Measurements from ENCODE around the gene ATXN10.
"Not testable (repeated sequence)": the region's sequence is repeated elsewhere in the genome, so short reads cannot be mapped to it uniquely, and the experiment has no call there.

ATXN10 gene

DNA sequence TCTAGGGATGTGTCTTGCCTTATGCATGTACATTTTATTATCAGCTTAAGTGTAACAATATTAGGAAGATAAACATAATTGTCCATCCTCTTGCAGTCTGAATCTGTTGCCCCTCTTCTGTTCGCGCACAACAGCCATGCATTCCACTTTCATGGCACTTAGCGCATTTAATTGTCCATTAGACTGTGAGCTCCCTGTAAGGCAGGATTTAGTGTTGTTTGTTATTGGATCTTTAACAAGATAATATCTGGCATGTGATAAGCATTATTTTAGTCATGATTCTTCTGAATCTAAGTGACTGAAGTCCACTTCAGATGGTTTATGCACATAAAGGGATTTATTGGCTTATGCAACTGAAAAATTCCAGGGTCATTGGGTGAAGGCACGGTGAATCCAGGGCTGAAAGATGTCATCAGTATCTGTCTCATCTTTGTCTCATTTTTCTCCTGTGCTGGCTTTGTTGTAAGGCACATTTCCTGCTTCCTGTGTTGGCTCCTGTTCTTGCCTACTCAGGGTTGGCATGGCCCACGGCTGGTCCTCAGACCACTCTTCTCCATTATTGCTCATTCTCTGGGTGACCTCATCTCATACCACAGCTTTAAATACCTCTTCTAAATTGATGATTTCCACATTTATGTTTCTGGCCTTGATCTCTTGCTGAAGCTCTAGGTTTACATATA, 37.6 kb downstream of the ATXN10 start:
- DNase-seq (ENCODE audit: low read depth), result no peak

DNA sequence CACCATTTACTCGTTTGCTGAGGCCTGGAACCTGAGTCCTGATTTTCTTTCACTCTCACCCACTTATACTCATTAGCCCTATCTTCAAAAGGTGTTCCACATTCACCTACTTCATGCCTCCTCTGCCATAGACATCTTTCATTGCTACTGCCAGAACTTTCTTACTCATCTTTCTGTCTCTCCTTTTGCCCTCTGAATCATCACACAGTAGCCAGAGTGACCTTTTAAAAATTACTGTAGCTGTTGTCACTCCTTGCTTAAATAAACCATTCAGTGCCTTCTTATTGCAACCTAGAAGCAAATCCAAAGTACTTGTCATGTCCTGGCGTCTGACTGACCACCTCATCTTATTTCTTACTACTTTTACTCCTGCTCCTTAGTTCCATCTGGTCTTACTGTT, 38.2 kb downstream of the ATXN10 start:
- no peak for DNase-seq (ENCODE audit: low read depth)

DNA sequence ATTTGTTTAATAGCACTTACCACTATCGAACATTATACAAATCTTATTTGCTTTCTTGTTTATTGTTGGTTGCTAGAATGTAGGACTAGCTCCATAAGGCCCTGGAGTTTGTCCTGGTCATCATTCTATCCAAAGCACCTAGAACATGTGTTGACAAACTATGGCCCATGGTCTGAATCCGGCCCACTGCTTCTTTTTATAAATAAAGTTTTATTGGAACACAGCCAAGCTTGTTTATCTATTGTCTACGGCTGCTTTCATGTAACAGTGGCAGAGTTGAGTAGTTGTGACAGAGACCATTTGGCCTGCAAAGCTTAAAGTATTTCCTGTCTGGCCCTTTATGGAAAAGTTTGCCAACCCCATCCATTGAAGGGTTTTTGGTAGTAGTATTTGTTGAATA, 38.8 kb downstream of the ATXN10 start:
- no peak for DNase-seq (ENCODE audit: low read depth)

DNA sequence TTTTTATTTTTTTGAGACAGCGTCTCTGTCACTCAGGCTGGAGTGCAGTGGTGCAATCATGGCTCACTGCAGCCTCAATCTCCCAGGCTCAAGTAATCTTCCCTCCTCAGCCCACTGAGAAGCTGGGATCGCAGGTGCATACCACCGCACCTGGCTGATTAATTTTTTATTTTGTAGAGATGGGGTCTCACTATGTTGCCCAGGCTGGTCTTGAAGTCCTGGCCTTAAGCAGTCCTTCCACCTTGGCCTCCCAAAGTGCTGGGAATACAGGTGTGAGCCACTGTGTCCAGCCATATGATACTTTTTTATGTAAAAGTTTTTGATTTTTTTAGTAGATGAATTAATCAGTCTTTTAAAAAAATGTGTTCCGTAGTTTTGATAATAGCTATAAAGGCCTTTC, 42.8 kb downstream of the ATXN10 start:
- DNase-seq (ENCODE audit: low read depth), result not testable (repeated sequence)

DNA sequence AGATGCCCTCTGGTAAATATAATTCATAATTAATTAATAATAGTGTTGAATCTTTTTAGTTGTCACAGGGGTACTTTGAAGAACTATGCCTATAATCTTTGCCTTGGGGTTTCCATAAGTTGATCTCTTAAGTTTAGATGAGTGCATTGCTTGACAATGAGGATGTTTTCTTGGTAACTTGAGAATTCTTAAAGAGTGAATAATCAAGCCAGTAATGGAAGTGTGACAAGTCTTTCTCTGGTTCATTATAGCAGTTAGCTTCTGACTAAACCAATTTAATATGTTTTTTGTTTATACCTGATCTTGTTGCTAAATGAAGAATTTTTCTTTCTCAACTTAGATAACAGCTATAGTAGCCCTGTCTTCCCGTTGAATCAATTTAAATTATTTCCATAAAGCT, 46.2 kb downstream of the ATXN10 start:
- no peak for DNase-seq (ENCODE audit: low read depth)

DNA sequence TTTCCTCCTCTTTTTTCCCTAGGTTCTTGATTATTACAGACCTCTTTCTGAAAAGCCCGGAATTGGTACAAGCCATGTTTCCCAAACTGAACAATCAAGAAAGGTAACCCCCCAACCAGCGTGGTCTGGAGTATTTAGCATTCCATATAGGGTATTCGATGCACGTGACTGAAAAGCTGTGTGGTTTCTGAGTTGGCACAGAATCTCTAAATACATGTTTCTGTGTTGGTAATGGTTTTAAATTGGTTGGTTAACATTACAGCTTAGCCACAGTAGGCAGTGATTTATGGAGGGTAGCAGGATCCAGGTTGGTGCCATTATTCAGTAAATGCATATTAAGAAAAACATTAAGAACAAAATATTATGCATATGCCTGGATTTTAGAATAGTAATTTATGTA, 46.8 kb downstream of the ATXN10 start:
- DNase-seq (ENCODE audit: low read depth), result no peak

DNA sequence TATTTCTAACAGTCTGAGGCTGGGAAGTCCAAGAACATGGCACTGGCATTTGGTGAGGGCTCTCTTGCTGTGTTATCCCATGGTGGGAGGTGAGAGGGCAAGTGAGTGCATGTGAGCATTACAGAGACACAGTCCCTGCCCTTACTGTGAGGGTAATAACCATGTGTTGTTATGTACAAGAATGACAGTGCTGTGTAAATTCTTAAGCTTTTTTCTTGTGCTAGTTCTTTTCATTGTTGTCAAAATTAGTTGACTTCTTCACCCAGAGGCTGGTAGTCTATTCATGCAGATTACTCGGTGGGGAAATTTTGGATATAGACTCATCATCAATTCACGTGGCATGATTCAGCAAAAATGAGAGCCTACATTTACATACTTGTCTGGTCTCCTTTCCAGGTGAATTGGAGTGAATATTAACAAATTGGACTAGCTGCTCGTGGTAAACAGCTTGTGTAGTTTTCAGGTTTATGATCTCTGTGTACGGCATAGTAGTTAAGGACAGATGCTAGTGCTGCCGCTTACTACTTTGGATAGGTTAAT, 49.3 kb downstream of the ATXN10 start:
- no peak for DNase-seq (ENCODE audit: low read depth)

DNA sequence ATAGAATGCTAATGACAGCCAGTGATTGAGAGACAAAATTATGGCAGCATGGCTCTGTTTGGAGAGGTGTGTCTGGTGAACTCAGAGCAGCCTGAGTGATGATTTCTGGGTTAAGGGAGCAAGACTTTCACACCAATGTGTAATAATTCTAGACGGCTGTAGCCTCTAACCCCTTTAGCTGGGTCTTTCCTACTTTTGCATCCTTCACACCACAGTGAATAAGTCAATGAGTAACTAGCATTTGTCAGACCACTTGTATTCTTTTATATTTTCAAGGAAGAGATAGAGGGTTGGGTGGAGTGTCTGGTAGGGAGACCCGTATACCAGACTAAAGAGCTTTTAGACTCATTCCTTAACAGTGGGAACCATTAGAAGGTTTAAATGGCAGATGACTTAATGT, 50.4 kb downstream of the ATXN10 start:
- DNase-seq (ENCODE audit: low read depth), result no peak

DNA sequence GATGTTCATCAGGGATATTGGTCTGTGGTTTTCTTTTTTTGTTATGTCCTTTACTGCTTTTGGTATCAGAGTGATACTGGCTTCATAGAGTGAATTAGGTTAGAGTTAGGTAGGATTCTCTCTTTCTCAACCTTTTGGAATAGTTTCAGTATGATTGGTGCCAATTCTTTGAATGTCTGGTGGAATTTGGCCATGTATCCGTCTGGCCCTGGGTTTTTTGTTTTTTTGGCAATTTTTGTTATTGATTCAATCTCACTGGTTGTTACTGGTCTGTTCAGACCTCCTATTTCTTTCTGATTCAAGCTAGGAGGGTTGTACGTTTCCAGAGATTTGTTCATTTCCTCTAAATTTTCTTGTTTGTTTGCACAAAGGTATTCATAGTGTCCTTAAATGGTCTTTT, 54.4 kb downstream of the ATXN10 start:
- DNase-seq (ENCODE audit: low read depth), result no peak

DNA sequence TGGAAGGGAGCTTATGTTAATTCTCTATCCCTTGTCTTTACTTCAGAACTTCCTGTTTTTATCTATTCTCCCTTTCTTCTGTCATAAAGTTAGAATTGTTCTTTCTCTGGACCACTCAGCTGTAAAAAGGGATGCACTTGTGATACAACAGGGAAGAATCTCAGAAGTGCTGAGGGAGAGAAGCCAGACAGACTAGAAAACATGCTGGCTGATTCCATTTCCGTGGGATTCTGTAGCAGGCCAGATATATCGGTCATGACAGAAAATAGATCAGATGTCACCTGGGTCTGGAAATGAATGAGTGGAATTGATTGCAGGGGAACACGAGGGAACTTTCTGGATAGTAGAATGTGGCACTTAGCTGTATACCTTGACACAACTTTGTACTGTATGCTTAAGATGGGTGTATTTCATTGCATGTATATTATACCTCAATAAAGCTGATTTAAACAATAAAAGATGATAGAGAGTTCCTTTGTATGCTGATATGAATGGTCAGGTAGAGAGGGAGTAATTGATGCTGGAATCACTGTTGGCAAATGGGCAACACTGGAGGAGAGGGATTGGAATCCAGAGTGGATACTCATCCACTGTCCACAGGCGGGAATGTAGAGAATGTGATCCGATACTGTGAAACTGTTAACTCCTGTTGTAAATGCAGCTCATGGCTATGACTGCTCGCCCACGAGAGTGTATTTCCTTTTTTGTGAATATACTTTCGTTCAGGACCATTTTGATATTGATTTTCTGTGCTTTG, 59.6 kb downstream of the ATXN10 start:
- DNase-seq (ENCODE audit: low read depth), result no peak

DNA sequence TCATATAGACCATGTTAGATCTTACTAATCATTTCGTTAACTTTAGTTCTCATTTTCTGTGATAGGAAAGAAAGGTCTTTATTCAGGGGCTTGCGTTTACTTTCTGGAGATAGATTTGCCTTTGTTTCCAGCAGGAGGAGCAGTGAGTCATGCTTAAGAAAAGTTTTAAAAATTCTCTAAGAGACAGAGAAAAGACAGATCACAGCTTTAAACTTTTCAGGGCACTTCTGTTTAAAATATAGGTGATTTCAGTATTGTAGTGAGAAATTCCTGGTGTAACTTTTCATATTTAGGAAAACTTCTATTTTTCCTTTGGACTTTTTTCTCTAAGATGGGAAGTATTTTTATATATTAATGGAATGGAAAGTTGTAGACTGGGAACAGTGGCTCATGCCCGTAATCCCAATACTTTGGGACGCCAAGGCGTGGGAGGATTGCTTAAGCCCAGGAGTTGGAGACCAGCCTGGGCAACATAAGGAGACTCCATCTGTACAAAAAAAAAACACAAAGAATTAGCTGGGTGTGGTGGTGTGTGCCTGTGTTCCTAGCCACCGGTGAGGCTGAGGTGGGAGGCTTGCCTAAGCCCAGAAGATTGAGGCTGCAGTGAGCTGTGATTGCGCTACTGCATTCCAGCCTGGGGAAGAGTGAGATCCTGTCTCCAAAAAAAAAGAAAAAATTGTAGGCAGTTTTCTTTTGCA, 60.3 kb downstream of the ATXN10 start:
- DNase-seq (ENCODE audit: low read depth), result no peak

DNA sequence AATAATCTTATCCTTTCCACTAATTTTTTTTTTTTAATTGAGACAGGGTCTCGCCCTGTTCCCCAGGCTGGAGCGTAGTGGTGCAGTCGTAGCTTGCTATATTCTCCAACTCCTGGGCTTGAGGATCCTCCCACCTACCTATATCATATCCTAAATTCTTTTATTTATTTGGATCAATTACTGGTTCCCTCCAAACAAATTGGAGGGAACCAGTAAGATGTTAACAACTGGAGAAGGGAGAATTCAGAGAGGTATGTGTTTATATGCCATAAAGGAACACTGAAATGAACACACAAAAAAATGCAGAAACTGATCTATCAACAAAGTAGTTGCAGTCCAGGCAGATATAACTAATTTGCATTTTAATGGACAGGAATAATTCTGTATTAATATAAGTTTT, 63.6 kb downstream of the ATXN10 start:
- DNase-seq (ENCODE audit: low read depth), result no peak

DNA sequence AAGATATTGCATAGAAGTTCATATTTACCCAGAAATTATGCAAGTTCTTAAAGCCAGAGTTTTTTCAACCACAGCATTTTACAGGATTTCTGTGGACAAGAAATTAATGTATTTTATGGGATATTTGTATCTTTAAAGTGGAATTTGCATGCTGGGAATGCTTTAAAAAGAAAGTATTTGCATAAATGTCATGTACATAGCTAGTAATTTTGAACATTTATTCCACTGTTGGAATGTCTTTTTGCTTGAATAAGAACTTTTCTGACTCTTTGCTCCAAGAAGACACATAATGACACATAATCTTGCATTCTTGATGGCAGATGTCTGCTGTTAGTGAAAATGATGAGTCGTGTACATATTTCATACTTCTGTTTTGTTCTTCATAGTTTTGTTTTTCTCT, 66.6 kb downstream of the ATXN10 start:
- DNase-seq (ENCODE audit: low read depth), result no peak

DNA sequence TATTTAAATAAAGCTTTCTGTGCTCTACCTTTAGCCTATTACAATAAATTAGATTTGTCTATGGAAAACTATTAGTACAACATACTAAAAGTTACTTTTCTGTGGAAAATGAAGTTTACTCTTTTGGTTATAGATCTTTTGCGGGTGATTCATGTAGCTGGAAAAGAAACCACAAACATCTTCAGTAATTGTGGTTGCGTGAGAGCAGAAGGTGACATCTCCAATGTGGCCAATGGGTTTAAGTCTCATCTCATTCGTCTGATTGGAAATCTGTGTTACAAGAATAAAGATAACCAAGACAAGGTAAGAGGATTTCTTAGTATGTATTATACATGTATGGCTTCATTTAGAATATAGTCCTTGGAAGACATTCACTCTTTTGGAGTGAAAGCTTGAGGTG, 68.6 kb downstream of the ATXN10 start:
- no peak for DNase-seq (ENCODE audit: low read depth)

DNA sequence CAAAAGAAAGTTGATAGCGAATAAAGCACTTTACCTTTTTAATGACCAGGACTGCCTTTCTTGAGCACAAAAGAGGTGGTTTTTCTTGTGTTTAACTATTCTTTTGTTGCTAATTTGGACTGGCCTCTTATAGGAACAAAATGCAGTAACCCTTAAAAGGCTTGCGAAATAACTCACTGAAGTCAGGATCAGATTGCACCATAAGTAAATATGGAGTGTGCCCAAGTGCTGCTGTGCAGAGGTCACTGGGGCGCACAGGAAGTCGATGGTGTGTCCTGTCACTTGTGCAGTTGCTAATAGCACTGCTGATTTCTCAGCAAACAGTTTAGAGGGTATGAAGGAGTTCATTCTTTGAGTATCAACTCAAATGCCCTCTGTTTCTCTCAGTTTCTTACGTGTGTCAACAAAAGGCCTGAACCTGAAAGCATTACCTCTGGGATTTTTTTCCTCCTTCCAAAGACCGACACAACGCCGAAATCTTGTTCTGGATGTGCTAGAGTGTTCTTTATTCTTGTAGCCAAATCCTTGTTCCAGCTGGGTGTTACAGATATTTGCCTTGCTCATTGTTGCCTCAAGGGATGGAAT, 71.3 kb downstream of the ATXN10 start:
- no peak for DNase-seq (ENCODE audit: low read depth)

DNA sequence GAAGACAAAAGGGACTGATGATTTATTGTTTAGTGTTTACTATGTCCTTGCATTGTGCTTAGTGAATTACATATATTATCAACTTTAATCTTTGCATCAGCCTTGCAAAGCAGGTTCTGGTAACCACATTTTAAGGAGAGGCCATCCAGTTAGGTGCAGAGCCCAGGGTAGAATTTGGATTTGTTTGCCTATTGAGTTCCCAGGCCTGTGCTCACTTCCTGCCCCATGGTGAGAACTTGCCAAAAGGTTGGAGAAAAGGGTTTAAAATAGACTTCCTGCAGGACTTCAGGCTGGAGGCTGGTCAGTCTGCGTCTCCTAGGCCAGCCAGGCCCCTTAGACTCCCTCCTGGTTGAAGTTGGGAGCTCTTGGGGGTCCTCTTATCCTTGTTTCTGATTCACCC, 72.1 kb downstream of the ATXN10 start:
- no peak for DNase-seq (ENCODE audit: low read depth)

DNA sequence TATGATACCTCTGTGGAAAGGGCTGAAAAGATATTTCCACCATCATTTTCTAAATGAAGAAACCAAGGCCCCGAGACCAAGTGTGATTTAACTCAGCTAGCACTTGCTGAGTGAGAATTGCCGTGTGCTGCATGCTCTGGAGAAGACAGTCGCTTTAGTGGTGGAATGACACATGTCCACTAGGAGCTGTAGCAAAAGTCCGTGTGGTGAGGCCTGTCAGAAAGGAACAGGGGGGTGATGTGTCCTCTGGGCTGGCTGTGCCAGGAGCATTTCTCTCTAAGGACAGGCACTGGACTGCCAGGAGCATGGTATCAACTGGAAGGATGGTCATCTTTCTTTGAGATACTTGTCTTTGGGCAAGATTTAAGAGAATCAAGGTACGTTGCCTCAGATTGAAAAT, 72.8 kb downstream of the ATXN10 start:
- DNase-seq (ENCODE audit: low read depth), result no peak

DNA sequence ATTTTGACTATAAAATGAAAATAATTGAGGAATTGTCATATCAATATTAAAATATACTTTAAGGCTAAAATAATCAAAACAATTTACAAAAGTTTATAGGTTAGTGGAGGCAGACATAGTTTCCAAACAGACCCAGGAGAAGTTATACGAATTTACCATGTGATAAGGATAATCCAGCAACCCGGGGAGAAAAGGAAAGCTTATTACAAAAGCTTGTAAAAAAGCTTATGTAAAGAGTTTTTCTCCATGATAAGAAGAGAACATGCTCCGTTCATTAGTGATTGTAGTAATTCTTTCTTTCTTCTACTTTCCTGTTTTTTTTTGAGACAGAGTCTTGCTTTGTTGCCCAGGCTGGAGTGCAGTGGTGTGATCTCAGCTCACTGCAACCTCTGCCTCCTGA, 79.0 kb downstream of the ATXN10 start:
- no peak for DNase-seq (ENCODE audit: low read depth)

DNA sequence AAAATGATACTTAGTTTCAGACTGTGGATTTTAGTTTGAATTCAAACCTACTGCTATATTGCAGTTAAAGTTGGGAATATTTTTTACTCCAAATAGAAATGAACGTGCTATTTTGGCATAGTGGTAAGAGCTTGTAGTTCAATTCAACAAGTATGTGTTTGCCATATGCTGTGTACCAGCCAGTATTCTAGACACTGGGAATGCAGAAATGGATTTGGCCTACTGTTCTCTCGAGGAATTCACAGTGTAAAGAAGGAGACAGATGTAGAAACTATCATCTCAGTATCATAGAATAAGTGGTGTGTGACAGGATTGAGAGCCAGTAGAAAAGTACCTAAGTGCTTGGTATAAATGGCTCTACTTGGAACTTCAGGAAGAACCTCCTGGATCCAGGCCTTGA, 80.4 kb downstream of the ATXN10 start:
- DNase-seq (ENCODE audit: low read depth), result no peak

DNA sequence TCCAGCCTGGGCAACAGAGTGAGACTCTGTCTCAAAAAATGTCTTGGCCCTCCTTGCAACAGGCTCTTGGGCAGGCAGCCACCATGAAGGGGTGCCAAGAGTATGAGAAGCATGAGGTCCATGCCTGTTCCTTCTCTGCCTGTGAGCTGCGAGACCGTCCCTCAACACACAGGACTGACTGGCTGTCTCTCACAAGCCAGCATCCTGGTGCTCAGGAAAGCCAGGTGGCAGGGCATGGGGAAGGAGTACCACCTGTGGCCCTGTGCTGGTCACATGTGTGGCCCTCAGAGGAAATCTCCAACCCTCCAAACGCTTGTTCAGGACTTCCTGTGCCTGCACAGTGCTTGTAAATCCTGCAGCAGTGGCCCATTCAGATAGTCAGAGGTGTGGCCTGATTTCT, 83.2 kb downstream of the ATXN10 start:
- DNase-seq (ENCODE audit: low read depth), result no peak

DNA sequence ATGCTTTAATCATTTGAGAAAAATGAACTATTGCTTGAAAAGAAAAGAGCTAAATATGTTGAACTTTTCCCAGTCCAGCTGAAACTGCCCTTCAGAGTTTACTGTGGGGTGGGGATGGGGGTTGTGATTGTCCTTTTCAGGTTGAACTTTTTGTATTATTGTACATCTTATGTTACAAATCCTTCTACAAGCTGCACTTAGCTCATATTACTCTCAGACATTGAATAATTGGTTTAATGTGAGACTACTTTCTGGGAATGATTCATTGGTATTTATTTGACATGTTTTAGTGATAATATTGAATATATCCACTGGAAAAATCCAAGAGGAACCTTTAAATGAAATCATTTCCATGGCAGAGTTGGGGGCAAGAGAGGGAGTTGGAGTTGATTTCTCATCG, 84.9 kb downstream of the ATXN10 start:
- DNase-seq (ENCODE audit: low read depth), result no peak

DNA sequence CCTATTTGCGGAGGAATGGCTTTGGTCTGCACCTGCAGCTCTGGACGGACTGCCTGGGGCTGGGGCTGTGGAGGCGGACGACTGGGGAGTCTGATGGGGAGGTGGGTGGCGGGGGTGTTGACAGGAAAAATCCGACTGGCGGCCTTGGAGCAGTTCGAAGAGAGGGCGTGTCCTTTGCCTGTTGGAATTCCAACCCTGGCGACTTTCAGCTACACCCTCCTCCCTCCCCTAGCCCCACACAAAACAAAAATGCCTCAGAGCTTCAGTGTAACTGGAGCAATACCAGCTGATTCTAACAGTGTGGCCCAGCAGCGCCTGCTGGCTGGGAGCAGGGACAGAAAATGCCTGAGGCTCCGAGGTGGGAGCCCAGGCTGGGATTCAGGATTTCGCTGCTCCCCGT, 85.4 kb downstream of the ATXN10 start:
- DNase-seq (ENCODE audit: low read depth), result no peak

DNA sequence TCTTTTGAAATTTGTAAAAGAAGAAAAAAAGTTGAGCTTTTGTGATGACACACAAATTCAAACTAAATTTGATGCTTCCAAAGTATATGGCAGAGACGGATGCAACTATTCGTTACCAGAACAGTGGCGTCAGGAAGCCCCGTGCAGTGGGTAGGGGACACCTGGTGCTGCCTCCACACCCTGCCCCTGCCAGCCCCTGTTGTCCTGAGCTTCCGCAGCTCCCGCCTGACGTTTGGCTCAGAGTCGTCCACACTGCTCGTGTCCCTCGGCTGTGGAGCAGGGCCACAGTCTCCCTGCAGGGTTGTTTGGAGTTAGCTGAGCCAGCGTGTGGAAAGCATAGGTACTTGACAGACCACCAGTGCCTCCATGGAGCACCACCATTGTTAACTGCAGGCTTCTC, 86.3 kb downstream of the ATXN10 start:
- DNase-seq (ENCODE audit: low read depth), result no peak
